Colonic mucosa (tissue), 4 donors: ENCODE measurements around the gene CORO7. TPM values are rescaled to one million over a fixed set of nuclear protein-coding genes. Genes with fewer than 3 reads are reported as not detected.

ENCODE experiments used
- DNase-seq: peaks from one replicate; pipeline ENCODE4 v3.0.0-alpha.2; 2020
- H3K27ac ChIP-seq: fragments of 200-600 bp; one replicate; pipeline ENCODE4 v1.8.0; 2021
- H3K27me3 ChIP-seq: fragments of 200-600 bp; one replicate; pipeline ENCODE4 v1.8.0; 2021
- H3K36me3 ChIP-seq: fragments of 200-600 bp; one replicate; pipeline ENCODE4 v1.8.0; 2021
- H3K4me1 ChIP-seq: fragments of 200-600 bp; one replicate; pipeline ENCODE4 v1.8.0; 2021; ENCODE audit warnings: mild to moderate bottlenecking
- H3K4me3 ChIP-seq: fragments of 200-600 bp; one replicate; pipeline ENCODE4 v1.8.0; 2021
- H3K9ac ChIP-seq, 2 donors: one replicate each; pipeline ENCODE4 v1.7.0; 2013; ENCODE audit warnings: control low read depth in 2 of 2, low read depth in 2 of 2, low read length in 2 of 2
- H3K9me3 ChIP-seq: fragments of 200-600 bp; one replicate; pipeline ENCODE4 v1.8.0; 2021
- intact Hi-C: fragments of 100-400 bp; cut with DNase I; formaldehyde crosslinking; loops from one replicate; pipeline ENCODE4 v1.14.1; 2022
- total RNA-seq, 2 donors: library from RNA; stranded (reverse); fragmentation: NEBNext Ultra II Directional in 1 of 2; extraction: Animal tissue kit (Norgen Biotek cat#: 25700) in 1 of 2; gene quantifications; one replicate each; pipeline ENCODE4 v1.2.1, GENCODE V29; 2021
- TF ChIP-seq, protein P1 (sequence below): fragments of 200-600 bp; IDR thresholded peaks from one replicate; pipeline ENCODE4 v1.8.0; 2022; ENCODE audit warnings: antibody characterized with exemption, mild to moderate bottlenecking
- donor health status: healthy.
- donor health status: DM: no; HTN: no; CAD: no.
- donor health status: DM: no; HTN: no; CAD: no.

CORO7 gene
- total RNA-seq, 2 donors from 2014 or later: 37.2 to 55.9 TPM

- DNase-seq: no peak
- TF ChIP-seq, protein P1, sequence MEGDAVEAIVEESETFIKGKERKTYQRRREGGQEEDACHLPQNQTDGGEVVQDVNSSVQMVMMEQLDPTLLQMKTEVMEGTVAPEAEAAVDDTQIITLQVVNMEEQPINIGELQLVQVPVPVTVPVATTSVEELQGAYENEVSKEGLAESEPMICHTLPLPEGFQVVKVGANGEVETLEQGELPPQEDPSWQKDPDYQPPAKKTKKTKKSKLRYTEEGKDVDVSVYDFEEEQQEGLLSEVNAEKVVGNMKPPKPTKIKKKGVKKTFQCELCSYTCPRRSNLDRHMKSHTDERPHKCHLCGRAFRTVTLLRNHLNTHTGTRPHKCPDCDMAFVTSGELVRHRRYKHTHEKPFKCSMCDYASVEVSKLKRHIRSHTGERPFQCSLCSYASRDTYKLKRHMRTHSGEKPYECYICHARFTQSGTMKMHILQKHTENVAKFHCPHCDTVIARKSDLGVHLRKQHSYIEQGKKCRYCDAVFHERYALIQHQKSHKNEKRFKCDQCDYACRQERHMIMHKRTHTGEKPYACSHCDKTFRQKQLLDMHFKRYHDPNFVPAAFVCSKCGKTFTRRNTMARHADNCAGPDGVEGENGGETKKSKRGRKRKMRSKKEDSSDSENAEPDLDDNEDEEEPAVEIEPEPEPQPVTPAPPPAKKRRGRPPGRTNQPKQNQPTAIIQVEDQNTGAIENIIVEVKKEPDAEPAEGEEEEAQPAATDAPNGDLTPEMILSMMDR: no peak
- Histone ChIP-seq H3K9ac (no peak overlapping the region), H3K36me3 (peaks cover 24% of the 10 kb centered on the region), H3K27ac (no peak overlapping the region), H3K9me3 (no peaks in the 10 kb centered on the region), H3K4me3 (no peak overlapping the region), H3K4me1 (no peaks in the 10 kb centered on the region), H3K27me3 (no peaks in the 10 kb centered on the region)
- intact Hi-C loops: no loop called here
These were observed 27.6 kb upstream of the CORO7 start for GRCh38 chr16:4443986-4444385.

- H3K36me3 ChIP-seq: peaks cover 24% of the 10 kb centered on the region
- intact Hi-C loops: no loop called here
- no peaks in the 10 kb centered on the region for H3K9me3 ChIP-seq
- H3K4me1 ChIP-seq: no peaks in the 10 kb centered on the region
- TF ChIP-seq, protein P1: no peak
- H3K27me3 ChIP-seq: no peaks in the 10 kb centered on the region
- no peak overlapping the region for H3K9ac ChIP-seq
- DNase-seq: no peak
- no peak overlapping the region for H3K27ac ChIP-seq
- H3K4me3 ChIP-seq: no peak overlapping the region
These were observed 26.9 kb upstream of the CORO7 start for GRCh38 chr16:4443271-4443670.

DNA sequence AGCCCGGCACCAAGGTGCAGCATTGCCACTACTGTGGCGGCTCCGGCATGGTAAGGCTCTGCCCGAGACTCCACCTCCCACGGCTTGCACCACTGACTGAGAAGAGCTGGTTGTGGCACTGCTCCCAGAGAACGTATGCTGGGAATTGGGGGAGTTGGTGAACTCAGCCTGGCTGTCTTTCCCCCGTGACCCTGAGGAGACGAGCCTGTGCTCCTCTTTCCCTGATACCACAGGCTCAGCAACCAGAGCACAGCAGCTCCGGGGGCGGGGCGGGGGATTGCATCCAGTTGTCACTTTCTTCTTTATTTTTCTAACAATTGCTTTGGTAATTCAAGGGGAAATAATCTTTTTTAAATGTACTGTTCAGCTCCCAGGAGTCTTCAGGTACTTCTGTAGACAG is 26.0 kb upstream of the CORO7 start:
- Histone ChIP-seq H3K4me1 (no peaks in the 10 kb centered on the region), H3K9me3 (no peaks in the 10 kb centered on the region), H3K9ac (no peak overlapping the region), H3K36me3 (peaks cover 27% of the 10 kb centered on the region), H3K4me3 (no peak overlapping the region), H3K27ac (no peak overlapping the region), H3K27me3 (no peaks in the 10 kb centered on the region)
- TF ChIP-seq, protein P1: no peak
- intact Hi-C loops: no loop called here
- DNase-seq: no peak

DNA sequence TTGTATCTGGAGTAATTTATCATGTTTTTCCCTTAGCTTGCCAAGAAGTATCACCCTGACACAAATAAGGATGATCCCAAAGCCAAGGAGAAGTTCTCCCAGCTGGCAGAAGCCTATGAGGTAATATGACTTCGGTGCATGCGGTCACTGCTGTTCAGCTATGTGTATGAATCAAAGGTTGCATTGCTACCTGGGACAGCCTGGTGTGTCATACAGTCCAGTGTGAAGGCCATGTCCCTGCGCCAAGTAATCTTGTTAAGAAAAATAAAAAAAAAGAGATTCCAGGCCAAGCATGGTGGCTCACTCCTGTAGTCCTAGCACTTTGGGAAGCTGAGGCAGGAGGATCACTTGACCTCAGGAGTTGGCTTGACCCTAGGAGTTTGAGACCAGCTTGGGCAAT is 21.0 kb upstream of the CORO7 start:
- H3K27me3 ChIP-seq: no peaks in the 10 kb centered on the region
- intact Hi-C loops: no loop called here
- H3K36me3 ChIP-seq: peaks cover 26% of the 10 kb centered on the region
- no peaks in the 10 kb centered on the region for H3K9me3 ChIP-seq
- no peak overlapping the region for H3K27ac ChIP-seq
- H3K4me1 ChIP-seq: no peaks in the 10 kb centered on the region
- DNase-seq: no peak
- TF ChIP-seq, protein P1: no peak
- H3K9ac ChIP-seq: no peak overlapping the region
- no peak overlapping the region for H3K4me3 ChIP-seq

DNA sequence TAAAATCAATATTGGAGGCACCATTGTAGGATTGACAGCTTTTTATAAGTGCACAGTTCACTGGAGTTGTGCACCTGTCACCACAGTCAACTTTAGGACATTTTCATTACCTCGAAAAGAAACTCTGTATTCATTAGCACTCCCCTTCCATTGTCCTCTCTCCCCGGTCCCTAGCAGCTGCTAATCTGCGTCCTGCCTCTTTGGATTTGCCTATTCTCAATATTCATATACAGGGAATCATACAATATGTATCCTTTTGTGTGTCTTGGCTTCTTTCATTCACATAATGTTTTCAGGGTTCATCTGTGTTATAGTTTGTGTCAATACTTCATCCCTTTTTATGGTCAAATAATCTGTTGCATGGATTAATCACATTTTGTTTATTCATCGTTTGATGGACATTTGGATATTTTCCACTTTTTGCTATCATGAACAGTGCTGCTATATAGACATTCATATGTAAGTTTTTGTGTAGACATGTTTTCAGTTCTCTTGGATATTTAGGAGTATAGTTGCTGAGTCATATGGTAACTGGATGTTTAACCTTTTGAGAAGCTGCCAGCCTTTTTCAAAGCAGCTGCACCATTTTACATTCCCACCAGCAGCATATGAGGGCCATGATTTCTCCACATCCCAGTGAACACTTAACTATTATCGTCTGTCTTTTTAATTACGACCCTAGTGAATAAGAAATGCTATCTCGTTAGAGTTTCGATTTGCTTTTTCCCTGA is 19.1 kb upstream of the CORO7 start:
- Histone ChIP-seq H3K36me3 (peaks cover 13% of the 10 kb centered on the region), H3K4me3 (no peak overlapping the region), H3K9me3 (no peaks in the 10 kb centered on the region), H3K27ac (no peak overlapping the region), H3K9ac (no peak overlapping the region), H3K27me3 (no peaks in the 10 kb centered on the region), H3K4me1 (no peaks in the 10 kb centered on the region)
- intact Hi-C loops: no loop called here
- DNase-seq: no peak
- TF ChIP-seq, protein P1: no peak
